ENCODE results near the gene CBS.
"Not testable (repeated sequence)": the region's sequence is repeated elsewhere in the genome, so short reads cannot be mapped to it uniquely, and the experiment has no call there.

The CBS gene

DNA sequence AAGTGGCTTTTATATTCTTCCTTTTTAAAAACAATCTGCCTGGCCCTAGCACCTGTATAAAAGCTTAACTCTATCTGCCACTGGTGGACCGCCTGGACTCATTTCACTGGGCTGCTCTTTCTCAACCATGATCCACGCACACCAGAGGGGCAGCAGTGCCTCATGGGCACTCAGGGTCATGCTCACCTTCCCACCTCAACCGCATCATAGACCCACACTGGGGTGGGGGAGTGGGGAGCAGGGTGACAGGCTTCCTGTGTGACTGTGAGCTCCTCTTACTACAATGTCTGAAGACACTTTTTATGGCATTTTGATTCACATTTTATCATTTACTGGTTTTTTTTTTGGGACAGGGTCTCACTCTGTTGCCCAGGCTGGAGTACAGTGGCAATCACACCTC lies 15.3 kb upstream of the CBS start:
- H3K9me3 ChIP-seq (ENCODE audit: insufficient read depth, low read depth, low read length); H2AFZ ChIP-seq (ENCODE audit: insufficient read depth, low read length, poor library complexity): not testable (repeated sequence)

DNA sequence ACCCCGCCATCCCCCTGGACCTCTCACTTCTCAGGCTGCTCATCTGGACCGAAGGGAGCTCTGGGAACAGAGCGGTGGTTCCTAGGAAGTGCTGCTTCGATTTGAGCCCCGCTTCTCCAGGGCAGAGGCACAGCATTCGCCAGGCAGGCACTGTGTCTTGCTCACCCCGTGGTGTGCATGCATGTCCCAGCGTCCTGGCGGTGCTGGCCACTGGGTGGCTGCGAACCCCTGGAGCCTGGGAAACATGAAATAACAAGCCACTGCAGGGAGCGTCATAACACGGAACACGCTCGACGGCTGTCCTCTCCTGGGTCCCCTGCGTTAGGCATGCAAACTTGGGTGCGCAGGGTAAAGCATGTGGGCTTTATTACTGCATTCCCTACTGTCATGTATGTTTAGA lies 13.8 kb upstream of the CBS start:
- H3K9ac ChIP-seq (ENCODE audit: low read length); H3K27ac ChIP-seq (ENCODE audit: low read depth, low read length); H3K27me3 ChIP-seq (ENCODE audit: insufficient read depth, low read length); H4K12ac ChIP-seq (ENCODE audit: low read depth, low read length); H2BK12ac ChIP-seq (ENCODE audit: low read length); H2BK5ac ChIP-seq (ENCODE audit: low read depth, low read length, poor library complexity); H2AK5ac ChIP-seq (ENCODE audit: low read length); H4K91ac ChIP-seq (ENCODE audit: low read depth, low read length); H3K4me2 ChIP-seq (ENCODE audit: low read length); H2AFZ ChIP-seq (ENCODE audit: insufficient read depth, low read length, poor library complexity); H3K79me1 ChIP-seq (ENCODE audit: low read length); DNase-seq; H2BK120ac ChIP-seq (ENCODE audit: insufficient read depth, low read length, poor library complexity); H3K79me2 ChIP-seq (ENCODE audit: control insufficient read depth, insufficient read depth, low read length, poor library complexity); H3K23ac ChIP-seq (ENCODE audit: low read length); H3K4me1 ChIP-seq (ENCODE audit: control insufficient read depth in 1 of 2, insufficient read depth in 2 of 2, low read length in 2 of 2); H3K36me3 ChIP-seq (ENCODE audit: control insufficient read depth in 1 of 2, insufficient read depth in 2 of 2, low read length in 2 of 2); H3K14ac ChIP-seq (ENCODE audit: low read length); H4K8ac ChIP-seq (ENCODE audit: low read depth, low read length); H3K4ac ChIP-seq (ENCODE audit: low read depth, low read length); H3K9me3 ChIP-seq (ENCODE audit: insufficient read depth, low read depth, low read length); H3K18ac ChIP-seq (ENCODE audit: low read length); H3K4me3 ChIP-seq (ENCODE audit: low read depth, low read length): not testable (repeated sequence)
- no CpG with 5 or more reads among the region's 17 CpGs for WGBS (ENCODE audit: extremely low coverage, insufficient coverage, insufficient read length)

More for the DNA sequence above, 15.3 kb upstream of the CBS start:
- not testable (repeated sequence) for H3K27ac ChIP-seq (ENCODE audit: low read depth, low read length); H2BK12ac ChIP-seq (ENCODE audit: low read length); H2BK5ac ChIP-seq (ENCODE audit: low read depth, low read length, poor library complexity); H4K12ac ChIP-seq (ENCODE audit: low read depth, low read length); H3K14ac ChIP-seq (ENCODE audit: low read length); H4K91ac ChIP-seq (ENCODE audit: low read depth, low read length); H3K18ac ChIP-seq (ENCODE audit: low read length); DNase-seq; H3K79me1 ChIP-seq (ENCODE audit: low read length); H3K4me2 ChIP-seq (ENCODE audit: low read length); H3K36me3 ChIP-seq (ENCODE audit: control insufficient read depth in 1 of 2, insufficient read depth in 2 of 2, low read length in 2 of 2); H3K4me3 ChIP-seq (ENCODE audit: low read depth, low read length); H3K27me3 ChIP-seq (ENCODE audit: insufficient read depth, low read length); H2AK5ac ChIP-seq (ENCODE audit: low read length); H2BK120ac ChIP-seq (ENCODE audit: insufficient read depth, low read length, poor library complexity); H3K23ac ChIP-seq (ENCODE audit: low read length); H4K8ac ChIP-seq (ENCODE audit: low read depth, low read length); H3K79me2 ChIP-seq (ENCODE audit: control insufficient read depth, insufficient read depth, low read length, poor library complexity); H3K9ac ChIP-seq (ENCODE audit: low read length); H3K4me1 ChIP-seq (ENCODE audit: control insufficient read depth in 1 of 2, insufficient read depth in 2 of 2, low read length in 2 of 2); H3K4ac ChIP-seq (ENCODE audit: low read depth, low read length)
- no CpG with 5 or more reads among the region's 3 CpGs for WGBS (ENCODE audit: extremely low coverage, insufficient coverage, insufficient read length)

DNA sequence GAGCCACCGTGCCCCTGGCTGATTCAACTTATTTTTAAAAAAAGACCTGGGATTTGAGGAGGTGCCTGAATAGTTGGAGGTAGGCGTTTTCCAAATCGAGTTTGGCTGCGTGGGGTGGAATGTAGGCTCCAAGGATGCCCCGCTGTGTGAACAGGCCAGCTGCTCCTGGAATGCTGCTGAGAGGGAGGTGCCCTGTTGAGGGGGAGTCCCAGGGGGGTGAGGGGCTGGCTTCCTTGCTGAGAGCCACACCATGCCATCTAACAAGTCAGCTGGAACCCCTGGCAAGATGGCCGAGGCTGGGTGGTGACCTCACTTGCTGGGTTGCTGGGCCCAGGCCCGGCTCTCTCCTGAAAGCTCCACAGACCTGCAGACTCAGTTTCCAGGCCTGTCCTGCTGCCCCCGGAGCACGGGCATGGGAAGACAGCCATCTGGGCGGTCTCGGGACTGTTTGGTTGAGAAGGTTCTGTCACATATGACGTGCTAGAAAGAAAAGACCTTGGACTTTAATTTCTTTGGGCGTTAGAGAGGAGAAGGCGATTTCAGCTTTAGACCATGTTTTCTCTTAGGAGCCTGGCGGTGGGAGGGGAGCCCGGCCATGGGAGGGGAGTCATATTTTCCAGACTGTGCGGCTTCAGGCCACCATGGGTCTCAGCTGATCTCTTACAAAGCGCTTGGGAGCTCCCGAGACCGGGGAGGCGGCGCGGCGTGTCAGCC lies 7.1 kb upstream of the CBS start:
- not testable (repeated sequence) for H3K27ac ChIP-seq (ENCODE audit: low read depth, low read length); DNase-seq; H3K9me3 ChIP-seq (ENCODE audit: insufficient read depth, low read depth, low read length); H4K8ac ChIP-seq (ENCODE audit: low read depth, low read length); H3K36me3 ChIP-seq (ENCODE audit: control insufficient read depth in 1 of 2, insufficient read depth in 2 of 2, low read length in 2 of 2); H3K23ac ChIP-seq (ENCODE audit: low read length); H3K27me3 ChIP-seq (ENCODE audit: insufficient read depth, low read length); H2BK5ac ChIP-seq (ENCODE audit: low read depth, low read length, poor library complexity); H3K79me1 ChIP-seq (ENCODE audit: low read length); H3K4me2 ChIP-seq (ENCODE audit: low read length); H3K4ac ChIP-seq (ENCODE audit: low read depth, low read length); H3K79me2 ChIP-seq (ENCODE audit: control insufficient read depth, insufficient read depth, low read length, poor library complexity); H2AFZ ChIP-seq (ENCODE audit: insufficient read depth, low read length, poor library complexity); H2BK12ac ChIP-seq (ENCODE audit: low read length); H4K91ac ChIP-seq (ENCODE audit: low read depth, low read length); H3K18ac ChIP-seq (ENCODE audit: low read length); H4K12ac ChIP-seq (ENCODE audit: low read depth, low read length); H2AK5ac ChIP-seq (ENCODE audit: low read length); H3K4me3 ChIP-seq (ENCODE audit: low read depth, low read length); H3K4me1 ChIP-seq (ENCODE audit: control insufficient read depth in 1 of 2, insufficient read depth in 2 of 2, low read length in 2 of 2); H3K9ac ChIP-seq (ENCODE audit: low read length); H2BK120ac ChIP-seq (ENCODE audit: insufficient read depth, low read length, poor library complexity); H3K14ac ChIP-seq (ENCODE audit: low read length)
- WGBS (ENCODE audit: extremely low coverage, insufficient coverage, insufficient read length): no CpG with 5 or more reads among the region's 24 CpGs

DNA sequence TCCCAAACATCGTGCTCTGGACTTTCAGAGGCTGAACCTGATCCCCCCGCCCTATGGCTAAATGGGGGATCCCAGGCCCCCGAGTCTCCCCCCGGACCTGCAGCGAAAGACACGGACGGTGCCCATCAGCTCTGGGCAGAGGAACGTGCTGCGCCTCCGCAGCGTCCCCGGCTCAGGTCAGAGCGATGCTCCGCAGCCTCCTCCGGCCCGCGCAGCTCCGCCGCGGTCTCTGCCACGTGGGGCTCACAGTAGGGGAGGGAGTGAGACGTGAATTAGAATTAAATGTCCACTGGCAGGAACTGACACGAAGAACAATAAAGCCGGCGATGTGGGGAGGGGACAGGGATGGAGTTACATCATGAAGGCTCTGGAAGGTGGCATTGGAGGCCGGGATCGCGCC lies 1.0 kb upstream of the CBS start:
- not testable (repeated sequence) for H3K27ac ChIP-seq (ENCODE audit: low read depth, low read length); H3K4ac ChIP-seq (ENCODE audit: low read depth, low read length); H3K23ac ChIP-seq (ENCODE audit: low read length); H3K79me1 ChIP-seq (ENCODE audit: low read length); H3K18ac ChIP-seq (ENCODE audit: low read length); H3K4me1 ChIP-seq (ENCODE audit: control insufficient read depth in 1 of 2, insufficient read depth in 2 of 2, low read length in 2 of 2); H3K36me3 ChIP-seq (ENCODE audit: control insufficient read depth in 1 of 2, insufficient read depth in 2 of 2, low read length in 2 of 2); H2AFZ ChIP-seq (ENCODE audit: insufficient read depth, low read length, poor library complexity); H4K91ac ChIP-seq (ENCODE audit: low read depth, low read length); H3K4me2 ChIP-seq (ENCODE audit: low read length); H3K9me3 ChIP-seq (ENCODE audit: insufficient read depth, low read depth, low read length); H2BK120ac ChIP-seq (ENCODE audit: insufficient read depth, low read length, poor library complexity); H3K79me2 ChIP-seq (ENCODE audit: control insufficient read depth, insufficient read depth, low read length, poor library complexity); H2BK5ac ChIP-seq (ENCODE audit: low read depth, low read length, poor library complexity); H3K27me3 ChIP-seq (ENCODE audit: insufficient read depth, low read length); H3K14ac ChIP-seq (ENCODE audit: low read length); H3K9ac ChIP-seq (ENCODE audit: low read length); DNase-seq; H2BK12ac ChIP-seq (ENCODE audit: low read length); H2AK5ac ChIP-seq (ENCODE audit: low read length); H3K4me3 ChIP-seq (ENCODE audit: low read depth, low read length); H4K8ac ChIP-seq (ENCODE audit: low read depth, low read length); H4K12ac ChIP-seq (ENCODE audit: low read depth, low read length)
- WGBS (ENCODE audit: extremely low coverage, insufficient coverage, insufficient read length): no CpG with 5 or more reads among the region's 28 CpGs

Data from trophoblast cell (in vitro differentiated cells and primary cell).